Measurements from ENCODE around the gene TMEM11. TPM values are rescaled to one million over a fixed set of nuclear protein-coding genes. Genes with fewer than 3 reads are reported as not detected.

The TMEM11 gene
- total and polyA plus RNA-seq, 2 of the 8 experiments (the other 6 are each of a cell fraction or from before 2014, with no cell fraction given), result 33.3 to 90.4 TPM

- no peak overlapping the region for H2AFZ ChIP-seq (ENCODE audit: low read length)
- H3K9me3 ChIP-seq (ENCODE audit: insufficient read depth in 2 of 2, low read depth in 1 of 2, low read length in 1 of 2), result no peaks in the 10 kb centered on the region
- no peak overlapping the region for H3K9ac ChIP-seq (replicated peaks in 1 of 4; ENCODE audit: extremely low read depth in 1 of 4, low read depth in 3 of 4, low read length in 3 of 4)
- H4K8ac ChIP-seq (ENCODE audit: extremely low read depth, insufficient read depth, low read length), result no peak overlapping the region
- peaks cover 0 to 11% (median 4%) of the 10 kb centered on the region in 4 experiments; a peak in 5 of 7 replicates for H3K4me1 ChIP-seq (replicated peaks in 1 of 4; ENCODE audit: control insufficient read depth in 3 of 4, insufficient read depth in 4 of 4, low read length in 3 of 4)
- peaks cover 39 to 48% of the 10 kb centered on the region in 2 experiments for H4K20me1 ChIP-seq (replicated peaks in 1 of 2; ENCODE audit: control insufficient read depth in 1 of 2, insufficient read depth in 2 of 2, low read length in 2 of 2)
- ChIA-PET CTCF (ENCODE audit: partially characterized antibody) (no interaction called here), POLR2A (ENCODE audit: partially characterized antibody) (interaction anchor here (1.1 kb wide), 1 partner anchor 79 kb away, joined by 3 read pairs; no protein-coding TSS in a partner anchor)
- H4K5ac ChIP-seq (ENCODE audit: insufficient read length, low read depth, low read length), result no peak overlapping the region
- FAIRE-seq (no peak), DNase-seq (ENCODE audit: low read depth in 1 of 2, low spot score in 2 of 2) (no peak)
- H3K23me2 ChIP-seq (ENCODE audit: low read depth, low read length), result no peaks in the 10 kb centered on the region; the same call in 1 of the 2 replicates
- no peak overlapping the region for H3K56ac ChIP-seq (replicated peaks; ENCODE audit: insufficient read length, low read depth, low read length)
- H3K36me3 ChIP-seq (ENCODE audit: control insufficient read depth in 2 of 4, insufficient read depth in 4 of 4, low read length in 3 of 4), result peaks cover 0 to 18% (median 4%) of the 10 kb centered on the region in 4 experiments; a peak in 4 of 8 replicates
- no peak overlapping the region for H3K27ac ChIP-seq (ENCODE audit: low read depth, low read length)
- H3K4me3 ChIP-seq (ENCODE audit: extremely low read depth in 1 of 4, insufficient read depth in 2 of 4, low read depth in 3 of 4, low read length in 4 of 4), result no peak overlapping the region
- H3K14ac ChIP-seq (ENCODE audit: insufficient read length), result no peak overlapping the region
- no peak overlapping the region for H2BK12ac ChIP-seq (ENCODE audit: low read depth, low read length)
- H2BK120ac ChIP-seq (replicated peaks; ENCODE audit: low read depth, low read length), result no peak overlapping the region
- no peak overlapping the region for H3K18ac ChIP-seq (ENCODE audit: extremely low read depth, low read length)
- H2BK20ac ChIP-seq (ENCODE audit: low read length), result no peak overlapping the region
- H4K91ac ChIP-seq (replicated peaks; ENCODE audit: insufficient read length, low read length), result no peak overlapping the region
- WGBS, 2 experiments (ENCODE audit: extremely low coverage in 1 of 2, insufficient coverage in 1 of 2, insufficient read length in 1 of 2, insufficient replicate concordance in 2 of 2, low coverage in 1 of 2, low lambda C conversion rate in 2 of 2, missing lambda C conversion rate in 1 of 2), result 92% methylated on average over 7 of the region's 7 CpGs; no CpG with 5 or more reads in 1 of the 2 experiments
- no peak overlapping the region for H2AK5ac ChIP-seq (ENCODE audit: low read depth, low read length)
- H3K4me2 ChIP-seq (ENCODE audit: insufficient read depth in 1 of 2, low read depth in 2 of 2, low read length in 2 of 2), result no peak overlapping the region
- peaks cover 54 to 98% of the 10 kb centered on the region in 2 experiments for H3K79me2 ChIP-seq (ENCODE audit: control insufficient read depth in 1 of 2, insufficient read depth in 2 of 2, low read length in 2 of 2)
- no peak overlapping the region for H2BK5ac ChIP-seq (ENCODE audit: low read depth, low read length)
- no peak overlapping the region for H2BK15ac ChIP-seq (ENCODE audit: low read length)
- peaks cover 26% of the 10 kb centered on the region for H3K79me1 ChIP-seq (ENCODE audit: low read depth, low read length)
- H3K23ac ChIP-seq (ENCODE audit: insufficient read length), result no peak overlapping the region
- H3K4ac ChIP-seq (replicated peaks; ENCODE audit: insufficient read length, low read depth, low read length), result no peak overlapping the region
- H3K27me3 ChIP-seq (replicated peaks in 1 of 4; ENCODE audit: control insufficient read depth in 3 of 4, extremely low read depth in 1 of 4, insufficient read depth in 3 of 4, low read length in 3 of 4), result no peaks in the 10 kb centered on the region; a peak in 1 of 7 replicates
- no peak for TF ChIP-seq GABPA (IDR thresholded peaks at IDR 0.05; ENCODE audit: borderline replicate concordance, insufficient read depth, low read length)
- no peak for TF ChIP-seq SIRT6 (IDR thresholded peaks at IDR 0.05; ENCODE audit: low read length)
Observed at GRCh38 chr17:21208352-21208751, 5.6 kb downstream of the TMEM11 start.

All from H1 (cell line).